Sigmoid colon (tissue), 3 donors: ENCODE measurements around the gene CACNA1D.

Experiments used
- POLR2A ChIP-seq, 2 donors: fragments of 450-650 bp; IDR thresholded peaks; one replicate each; pipeline ENCODE4 v1.6.1; 2016; ENCODE audit warnings: antibody characterized with exemption in 2 of 2, mild to moderate bottlenecking in 2 of 2, moderate library complexity in 2 of 2
- TF ChIP-seq, protein P1 (sequence below), 4 experiments: fragments of 450-650 bp in 3 of 4; fragments of 200-600 bp in 1 of 4; IDR thresholded peaks; one replicate each; pipeline ENCODE4 v1.5.1; 2016 to 2019; ENCODE audit warnings: antibody characterized with exemption in 4 of 4, mild to moderate bottlenecking in 3 of 4, moderate library complexity in 2 of 4

DNA sequence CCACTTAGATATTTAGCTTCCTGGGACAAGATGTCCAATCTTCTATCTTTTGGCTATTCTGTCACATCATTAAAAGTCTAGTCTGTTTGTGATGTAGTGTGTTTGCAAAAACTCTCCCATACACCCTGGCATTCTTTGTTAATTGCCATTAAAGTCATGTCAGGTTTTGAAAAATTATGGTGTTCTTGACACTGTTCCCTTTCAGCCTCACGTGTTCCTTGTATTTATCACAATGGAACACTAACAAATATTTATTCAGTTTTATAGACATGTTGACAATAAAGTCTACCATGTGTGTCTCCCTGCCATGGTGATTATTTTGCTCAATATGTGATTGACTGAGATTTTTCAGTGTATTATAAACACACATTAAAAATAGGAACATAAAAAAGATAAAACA lies 9.4 kb upstream of the CACNA1D start:
- TF ChIP-seq, protein P1, sequence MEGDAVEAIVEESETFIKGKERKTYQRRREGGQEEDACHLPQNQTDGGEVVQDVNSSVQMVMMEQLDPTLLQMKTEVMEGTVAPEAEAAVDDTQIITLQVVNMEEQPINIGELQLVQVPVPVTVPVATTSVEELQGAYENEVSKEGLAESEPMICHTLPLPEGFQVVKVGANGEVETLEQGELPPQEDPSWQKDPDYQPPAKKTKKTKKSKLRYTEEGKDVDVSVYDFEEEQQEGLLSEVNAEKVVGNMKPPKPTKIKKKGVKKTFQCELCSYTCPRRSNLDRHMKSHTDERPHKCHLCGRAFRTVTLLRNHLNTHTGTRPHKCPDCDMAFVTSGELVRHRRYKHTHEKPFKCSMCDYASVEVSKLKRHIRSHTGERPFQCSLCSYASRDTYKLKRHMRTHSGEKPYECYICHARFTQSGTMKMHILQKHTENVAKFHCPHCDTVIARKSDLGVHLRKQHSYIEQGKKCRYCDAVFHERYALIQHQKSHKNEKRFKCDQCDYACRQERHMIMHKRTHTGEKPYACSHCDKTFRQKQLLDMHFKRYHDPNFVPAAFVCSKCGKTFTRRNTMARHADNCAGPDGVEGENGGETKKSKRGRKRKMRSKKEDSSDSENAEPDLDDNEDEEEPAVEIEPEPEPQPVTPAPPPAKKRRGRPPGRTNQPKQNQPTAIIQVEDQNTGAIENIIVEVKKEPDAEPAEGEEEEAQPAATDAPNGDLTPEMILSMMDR (IDR thresholded peaks at IDR 0.05), result no peak
- no peak for TF ChIP-seq POLR2A (IDR thresholded peaks at IDR 0.05)
